GM19351 (cell line): Measurements from ENCODE around the gene ABCA13.

Source experiments
- ATAC-seq: cut with Tn5 transposase; IDR thresholded peaks from one replicate; pipeline ENCODE4 v1.9.1; 2021; ENCODE audit warnings: mild to moderate bottlenecking, moderate library complexity; ENCODE audit not compliant: unreplicated experiment

Gene ABCA13

GRCh38 chr7:48242846-48243245, 71.6 kb downstream of the ABCA13 start:
- ATAC-seq, result no peak

DNA sequence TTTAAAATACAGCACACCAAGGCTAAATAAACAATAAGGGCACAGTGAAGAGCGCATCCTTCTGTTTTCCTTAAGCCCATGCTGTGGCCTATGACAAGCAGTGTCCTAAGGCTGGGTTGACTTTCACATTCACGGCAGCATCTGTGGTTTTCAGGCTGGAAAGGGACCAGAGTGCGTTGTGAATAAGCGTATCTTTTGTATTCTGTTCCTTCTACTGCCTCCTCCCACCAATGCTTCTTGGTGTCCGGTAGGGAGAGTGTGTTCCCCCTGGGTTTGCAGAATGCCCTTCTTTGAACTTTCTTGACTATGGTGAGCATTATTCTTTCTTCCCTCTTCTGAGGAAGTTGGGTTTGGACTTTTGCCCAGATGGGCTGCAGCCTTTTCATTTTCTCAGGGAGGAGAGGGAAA, 73.6 kb downstream of the ABCA13 start:
- ATAC-seq, result no peak

- ATAC-seq, result peak; percentile 62
These were observed 74.7 kb downstream of the ABCA13 start for GRCh38 chr7:48245751-48246472.

- ATAC-seq, result no peak
These were observed 77.9 kb downstream of the ABCA13 start for GRCh38 chr7:48249166-48249565.

- ATAC-seq, result no peak
These were observed 79.2 kb downstream of the ABCA13 start for GRCh38 chr7:48250441-48250951.

DNA sequence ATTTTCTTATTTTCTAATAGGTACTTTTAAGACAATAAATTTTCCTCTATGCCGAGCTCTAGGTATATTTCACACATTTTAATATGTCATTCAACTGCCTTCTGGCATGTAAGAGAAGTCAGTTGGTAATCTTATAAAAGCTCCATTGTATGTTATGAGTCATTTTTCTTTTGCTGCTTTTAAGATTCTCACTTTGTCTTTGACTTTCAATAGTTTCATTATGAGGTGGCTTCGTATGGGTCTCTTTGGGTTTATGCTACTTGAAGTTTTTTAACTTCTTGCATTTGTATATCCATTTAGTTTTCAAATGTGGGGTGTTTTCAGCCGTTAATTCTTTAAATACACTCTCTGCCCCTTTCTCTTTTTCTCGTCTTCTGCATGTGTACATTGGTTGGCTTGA, 80.5 kb downstream of the ABCA13 start:
- ATAC-seq, result peak; percentile 88

- ATAC-seq, result no peak
These were observed 81.7 kb downstream of the ABCA13 start for GRCh38 chr7:48252995-48253394.

DNA sequence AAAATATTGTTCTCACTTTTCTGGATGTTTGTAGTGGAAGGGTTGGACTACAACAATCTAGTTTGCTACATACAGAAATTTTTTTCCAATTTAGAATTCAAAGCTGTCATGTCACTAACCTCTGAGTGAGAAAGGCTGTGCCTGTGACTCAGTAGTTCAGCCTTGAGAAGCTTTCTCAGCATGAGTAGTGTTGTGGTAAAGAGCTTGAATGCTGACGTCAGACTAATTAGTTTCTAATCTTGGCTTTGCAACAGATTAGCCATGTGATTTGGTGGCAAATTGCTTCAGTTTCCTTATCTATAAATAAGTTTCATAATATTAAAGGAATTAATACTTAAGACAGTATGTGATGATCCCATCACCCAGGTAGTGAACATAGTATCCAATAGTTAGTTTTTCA, 83.8 kb downstream of the ABCA13 start:
- ATAC-seq, result peak; percentile 45

GRCh38 chr7:48259463-48260280, 88.4 kb downstream of the ABCA13 start:
- no peak for ATAC-seq

- ATAC-seq, result no peak
These were observed 90.4 kb downstream of the ABCA13 start for GRCh38 chr7:48261696-48262095.

GRCh38 chr7:48262606-48263310, 91.5 kb downstream of the ABCA13 start:
- ATAC-seq, result no peak

DNA sequence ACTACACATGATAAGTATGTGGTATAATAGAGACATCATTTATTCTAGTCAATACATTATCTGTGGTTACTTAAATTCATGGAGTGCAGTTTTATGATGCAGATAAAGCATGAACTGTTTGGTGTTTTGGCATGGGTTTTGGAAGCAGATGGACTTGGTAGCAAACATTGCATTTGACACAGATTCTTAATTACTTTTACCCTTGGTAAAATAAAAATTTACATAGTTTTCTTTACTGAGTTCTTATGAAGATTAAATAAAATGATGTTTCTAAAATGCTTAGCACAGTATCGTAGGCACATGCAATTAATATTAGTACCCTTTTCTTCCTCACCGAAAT, 92.0 kb downstream of the ABCA13 start:
- no peak for ATAC-seq

DNA sequence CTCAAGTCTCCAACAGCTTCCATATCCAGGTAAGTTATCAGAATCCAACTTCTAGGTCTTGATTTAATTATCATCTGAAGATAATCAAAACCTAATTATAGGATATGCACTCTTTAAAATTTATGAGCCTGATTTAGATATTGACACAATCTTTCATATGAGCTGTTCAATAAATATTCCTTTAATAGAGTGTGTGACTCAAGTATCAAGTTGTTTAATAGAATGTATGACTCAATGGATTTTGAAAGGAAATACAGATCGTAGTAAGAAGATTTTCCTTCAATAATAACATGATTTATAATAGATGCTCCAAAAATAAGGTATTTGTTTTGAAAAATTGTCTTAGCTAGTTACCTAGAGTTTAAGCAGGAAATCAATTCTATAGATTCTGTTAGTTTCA, 97.8 kb downstream of the ABCA13 start:
- no peak for ATAC-seq

DNA sequence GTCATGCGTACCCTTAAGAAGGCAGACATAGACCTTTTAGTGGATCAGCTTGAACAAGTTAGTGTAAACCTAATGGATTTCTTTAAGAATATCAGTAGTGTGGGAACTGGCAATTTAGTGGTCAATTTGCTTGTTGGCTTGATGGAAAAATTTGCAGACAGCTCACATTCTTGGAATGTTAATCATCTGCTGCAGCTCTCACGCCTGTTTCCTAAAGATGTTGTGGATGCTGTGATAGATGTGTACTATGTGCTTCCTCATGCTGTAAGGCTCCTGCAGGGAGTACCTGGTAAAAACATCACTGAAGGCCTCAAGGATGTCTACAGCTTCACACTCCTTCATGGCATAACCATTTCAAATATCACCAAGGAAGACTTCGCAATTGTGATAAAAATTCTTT, 103.4 kb downstream of the ABCA13 start:
- no peak for ATAC-seq

GRCh38 chr7:48279420-48279819, 108.2 kb downstream of the ABCA13 start:
- no peak for ATAC-seq

DNA sequence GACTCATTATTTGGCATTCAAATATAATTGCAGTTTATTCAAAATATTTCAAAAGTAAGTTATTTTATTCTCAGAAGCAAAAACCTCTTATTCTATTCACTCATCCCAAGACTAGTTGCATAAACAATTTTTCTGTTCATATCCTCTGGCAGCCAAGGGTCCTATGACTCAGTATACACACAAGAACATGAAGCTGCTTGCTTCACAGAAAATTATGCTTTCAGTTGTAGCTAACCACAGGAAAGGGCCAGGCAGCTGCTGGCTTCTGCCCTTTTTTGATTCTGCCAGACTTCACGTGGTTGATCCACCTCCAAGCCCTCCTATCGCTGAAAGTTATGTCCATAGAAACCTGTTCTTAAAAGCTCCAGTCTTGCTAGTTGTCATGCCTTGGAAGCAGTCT, 108.8 kb downstream of the ABCA13 start:
- no peak for ATAC-seq

DNA sequence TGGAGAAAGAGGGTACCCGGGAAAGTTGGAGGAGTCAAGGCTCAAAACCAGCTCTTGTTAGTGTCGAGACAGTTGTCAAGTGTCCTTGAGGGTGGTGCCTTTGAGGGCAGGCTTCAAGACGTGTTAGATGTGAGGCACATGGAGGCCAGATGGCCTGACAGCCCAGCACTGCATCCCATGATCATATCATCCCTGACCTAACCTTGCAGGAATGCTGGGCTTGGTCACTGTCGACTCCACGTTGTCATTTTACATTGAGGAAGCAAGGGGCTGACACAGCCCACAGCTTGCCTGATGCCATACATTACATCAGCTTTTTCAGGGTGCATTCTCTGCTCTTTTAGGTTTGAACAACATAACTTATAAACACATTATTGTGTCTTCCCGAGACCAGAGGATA, 114.1 kb downstream of the ABCA13 start:
- ATAC-seq, result no peak

DNA sequence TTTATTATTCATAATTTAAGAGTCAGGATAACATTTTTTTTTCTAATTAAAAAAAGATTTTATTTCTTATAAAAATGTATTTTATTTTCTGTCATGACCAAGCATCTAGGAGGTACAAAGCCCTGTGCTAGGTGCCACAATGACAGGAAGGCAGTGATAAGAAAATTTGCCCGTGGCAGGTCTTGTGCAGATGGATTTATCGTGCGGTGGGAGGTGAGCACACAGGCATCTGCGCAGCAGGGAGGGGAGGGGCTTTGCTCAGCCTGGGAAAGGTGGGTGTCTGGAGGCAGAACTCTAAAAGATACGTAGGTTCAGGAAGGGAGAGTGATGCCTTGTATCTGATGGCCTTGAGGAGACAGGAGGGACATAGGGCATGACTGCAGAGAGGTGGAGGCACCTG, 115.6 kb downstream of the ABCA13 start:
- no peak for ATAC-seq

DNA sequence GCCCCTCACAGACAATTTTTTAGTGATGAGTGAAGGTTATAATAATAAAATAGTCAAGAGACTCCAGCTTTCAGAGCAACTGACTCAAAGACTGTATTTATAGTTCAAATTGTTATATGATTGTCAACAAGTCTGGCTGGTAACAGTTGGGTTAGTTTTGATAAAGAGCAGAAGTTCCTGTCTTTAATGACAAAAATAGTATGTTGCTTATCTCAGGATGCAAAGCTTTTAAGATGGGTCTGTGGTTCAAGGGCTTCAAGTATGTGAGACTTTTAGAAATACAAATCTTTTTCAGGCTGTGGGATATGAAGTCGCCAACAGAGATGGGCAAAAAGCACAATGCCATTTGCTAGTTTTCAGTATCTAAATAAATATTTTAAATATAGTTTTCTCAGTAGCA, 118.4 kb downstream of the ABCA13 start:
- no peak for ATAC-seq

GRCh38 chr7:48292949-48293348, 121.7 kb downstream of the ABCA13 start:
- no peak for ATAC-seq

GRCh38 chr7:48295296-48295971, 124.2 kb downstream of the ABCA13 start:
- no peak for ATAC-seq
